Cardiac septum (tissue), 1 donor: Measurements from ENCODE around the gene SYDE1. TPM values are rescaled to one million over a fixed set of nuclear protein-coding genes. Genes with fewer than 3 reads are reported as not detected.

Source experiments
- DNase-seq: peaks from one replicate; pipeline ENCODE4 v3.0.0-alpha.2; 2020; ENCODE audit warnings: low spot score
- intact Hi-C: fragments of 100-400 bp; cut with DNase I; formaldehyde crosslinking; loops from one replicate; pipeline ENCODE4 v1.14.0; 2022
- total RNA-seq: library from RNA; stranded (reverse); fragmentation: NEBNext Ultra II Directional; extraction: Animal tissue kit (Norgen Biotek cat#: 25700); gene quantifications from one replicate; pipeline ENCODE4 v1.2.1, GENCODE V29; 2021
- donor health status: DM: no; HTN: no; CAD: no.

The SYDE1 gene
- total RNA-seq, 1 donor from 2014 or later, result 16.4 TPM

DNA sequence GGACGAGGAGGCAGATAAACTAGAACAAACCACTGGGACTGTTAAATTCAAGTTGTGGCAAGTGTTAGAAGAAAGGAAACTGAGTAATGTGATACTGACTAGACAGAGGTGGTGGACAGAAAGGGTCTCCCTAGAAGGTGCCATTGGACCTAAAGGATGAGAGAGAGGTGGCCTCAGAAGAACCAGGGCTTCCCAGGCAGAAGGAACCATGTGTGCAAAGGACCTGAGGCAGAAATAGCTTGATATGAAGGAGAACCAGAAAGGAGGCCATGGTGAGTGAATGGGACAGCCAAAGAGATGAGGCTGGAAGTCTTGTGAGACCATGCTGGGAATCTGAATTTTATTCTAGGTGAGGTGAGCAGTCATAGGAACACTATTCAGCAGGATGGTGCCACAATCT lies 2.8 kb upstream of the SYDE1 start:
- intact Hi-C loops, result no loop called here
- DNase-seq, result no peak

- intact Hi-C loops, result no loop called here
- no peak for DNase-seq
These were observed 2.2 kb upstream of the SYDE1 start for GRCh38 chr19:15105044-15105443.

DNA sequence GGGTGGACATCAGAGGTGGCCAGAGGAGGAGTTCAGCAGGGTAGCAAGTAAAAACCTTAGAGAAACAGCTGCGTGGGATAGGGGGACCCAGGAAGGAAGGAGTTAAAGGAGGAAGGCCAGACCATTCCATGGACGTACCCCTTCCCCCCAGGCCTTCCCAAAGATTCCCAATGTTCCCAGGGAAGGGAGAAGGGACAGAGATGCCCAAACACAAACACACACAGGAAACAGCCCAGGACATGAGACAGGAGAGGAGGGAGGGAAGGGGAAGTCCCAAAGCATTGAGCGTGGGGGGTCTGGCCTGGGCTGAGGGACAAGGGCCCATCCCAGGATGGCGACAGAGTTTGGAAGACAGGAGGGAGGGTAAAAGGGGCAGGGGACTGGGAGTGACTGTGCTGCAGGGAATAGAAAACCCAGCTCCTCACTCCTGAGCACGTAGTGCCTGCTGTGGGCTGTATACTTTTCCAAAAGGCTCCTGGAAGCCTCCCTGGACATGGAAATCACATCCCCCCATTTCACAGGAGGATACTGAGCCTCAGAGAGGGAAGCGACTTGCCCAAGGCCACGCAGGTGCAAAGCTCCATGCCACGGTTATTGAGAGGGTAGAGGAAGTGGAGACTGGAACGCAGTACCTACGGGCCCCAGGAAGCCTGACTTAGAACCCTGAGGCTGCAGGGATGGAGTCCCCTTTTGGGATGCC lies 1.1 kb downstream of the SYDE1 start:
- DNase-seq, result no peak
- intact Hi-C loops, result no loop called here

DNA sequence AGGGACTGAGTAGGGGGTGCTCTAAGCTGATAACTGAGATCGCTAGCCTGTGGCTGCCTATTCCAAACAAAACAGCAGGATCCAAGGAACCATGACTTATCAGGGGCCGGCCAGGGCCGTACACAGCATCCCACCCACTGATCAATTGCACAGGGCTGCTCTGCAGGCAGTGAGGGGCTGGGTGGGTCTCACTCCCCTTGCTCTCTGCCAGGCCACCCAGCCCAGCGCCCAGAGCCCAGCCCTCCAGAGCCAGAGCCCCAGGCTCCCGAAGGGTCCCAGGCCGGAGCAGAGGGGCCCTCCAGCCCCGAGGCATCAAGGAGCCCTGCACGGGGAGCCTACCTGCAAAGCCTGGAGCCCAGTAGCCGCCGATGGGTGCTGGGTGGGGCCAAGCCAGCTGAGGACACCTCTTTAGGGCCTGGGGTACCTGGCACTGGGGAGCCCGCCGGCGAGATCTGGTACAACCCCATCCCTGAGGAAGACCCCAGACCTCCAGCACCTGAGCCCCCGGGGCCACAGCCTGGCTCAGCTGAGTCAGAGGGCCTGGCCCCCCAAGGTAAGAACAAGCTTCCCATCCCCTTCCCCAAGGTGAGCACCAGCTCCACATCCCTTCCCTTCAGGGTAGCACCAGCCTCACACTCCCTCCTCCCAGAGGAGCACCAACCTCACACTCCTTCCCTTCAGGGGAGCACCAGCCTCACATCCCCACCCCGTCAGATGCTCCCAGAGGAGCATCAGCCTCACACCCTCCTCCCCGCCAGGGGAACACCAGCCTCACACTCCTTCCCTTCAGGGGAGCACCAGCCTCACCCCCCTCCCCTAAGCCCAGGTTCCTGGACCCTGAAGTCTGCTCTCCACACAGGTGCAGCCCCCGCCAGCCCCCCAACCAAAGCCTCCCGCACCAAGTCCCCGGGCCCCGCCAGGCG lies 1.9 kb downstream of the SYDE1 start:
- intact Hi-C loops, result no loop called here
- DNase-seq, result no peak

DNA sequence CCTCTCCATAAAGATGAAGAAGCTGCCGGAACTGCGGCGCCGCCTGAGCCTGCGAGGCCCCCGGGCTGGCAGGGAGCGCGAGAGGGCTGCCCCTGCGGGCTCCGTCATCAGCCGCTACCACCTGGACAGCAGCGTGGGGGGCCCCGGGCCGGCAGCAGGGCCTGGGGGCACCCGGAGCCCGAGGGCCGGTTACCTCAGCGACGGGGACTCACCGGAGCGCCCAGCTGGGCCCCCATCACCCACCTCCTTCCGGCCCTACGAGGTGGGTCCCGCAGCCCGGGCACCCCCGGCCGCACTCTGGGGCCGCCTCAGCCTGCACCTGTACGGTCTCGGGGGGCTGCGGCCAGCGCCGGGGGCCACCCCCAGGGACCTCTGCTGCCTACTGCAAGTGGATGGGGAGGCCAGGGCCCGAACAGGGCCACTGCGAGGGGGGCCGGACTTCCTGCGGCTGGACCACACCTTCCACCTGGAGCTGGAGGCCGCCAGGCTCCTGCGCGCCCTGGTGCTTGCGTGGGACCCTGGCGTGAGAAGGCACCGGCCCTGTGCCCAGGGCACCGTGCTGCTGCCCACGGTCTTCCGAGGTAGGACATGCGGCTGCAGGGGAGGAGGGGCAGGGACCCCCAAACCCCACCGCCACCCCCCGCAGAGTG lies 2.7 kb downstream of the SYDE1 start:
- DNase-seq, result no peak
- intact Hi-C loops, result no loop called here

GRCh38 chr19:15110418-15110815 lies 3.2 kb downstream of the SYDE1 start:
- DNase-seq, result no peak
- intact Hi-C loops, result no loop called here

- no peak for DNase-seq
- intact Hi-C loops, result no loop called here
These were observed 4.6 kb downstream of the SYDE1 start for GRCh38 chr19:15111758-15112157.

DNA sequence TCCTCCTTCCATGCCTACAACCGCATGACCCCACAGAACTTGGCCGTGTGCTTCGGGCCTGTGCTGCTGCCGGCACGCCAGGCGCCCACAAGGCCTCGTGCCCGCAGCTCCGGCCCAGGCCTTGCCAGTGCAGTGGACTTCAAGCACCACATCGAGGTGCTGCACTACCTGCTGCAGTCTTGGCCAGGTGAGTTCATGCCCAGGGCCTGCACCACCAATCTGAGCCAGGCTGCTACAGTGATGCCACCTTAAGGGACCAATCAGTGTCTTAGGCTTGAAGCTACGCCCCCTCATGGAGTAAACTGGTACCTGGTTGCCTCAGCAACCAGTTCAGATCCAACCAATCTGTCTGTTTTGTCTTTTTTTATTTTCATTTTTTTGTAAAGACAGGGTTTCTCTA lies 5.2 kb downstream of the SYDE1 start:
- intact Hi-C loops, result no loop called here
- DNase-seq, result no peak

DNA sequence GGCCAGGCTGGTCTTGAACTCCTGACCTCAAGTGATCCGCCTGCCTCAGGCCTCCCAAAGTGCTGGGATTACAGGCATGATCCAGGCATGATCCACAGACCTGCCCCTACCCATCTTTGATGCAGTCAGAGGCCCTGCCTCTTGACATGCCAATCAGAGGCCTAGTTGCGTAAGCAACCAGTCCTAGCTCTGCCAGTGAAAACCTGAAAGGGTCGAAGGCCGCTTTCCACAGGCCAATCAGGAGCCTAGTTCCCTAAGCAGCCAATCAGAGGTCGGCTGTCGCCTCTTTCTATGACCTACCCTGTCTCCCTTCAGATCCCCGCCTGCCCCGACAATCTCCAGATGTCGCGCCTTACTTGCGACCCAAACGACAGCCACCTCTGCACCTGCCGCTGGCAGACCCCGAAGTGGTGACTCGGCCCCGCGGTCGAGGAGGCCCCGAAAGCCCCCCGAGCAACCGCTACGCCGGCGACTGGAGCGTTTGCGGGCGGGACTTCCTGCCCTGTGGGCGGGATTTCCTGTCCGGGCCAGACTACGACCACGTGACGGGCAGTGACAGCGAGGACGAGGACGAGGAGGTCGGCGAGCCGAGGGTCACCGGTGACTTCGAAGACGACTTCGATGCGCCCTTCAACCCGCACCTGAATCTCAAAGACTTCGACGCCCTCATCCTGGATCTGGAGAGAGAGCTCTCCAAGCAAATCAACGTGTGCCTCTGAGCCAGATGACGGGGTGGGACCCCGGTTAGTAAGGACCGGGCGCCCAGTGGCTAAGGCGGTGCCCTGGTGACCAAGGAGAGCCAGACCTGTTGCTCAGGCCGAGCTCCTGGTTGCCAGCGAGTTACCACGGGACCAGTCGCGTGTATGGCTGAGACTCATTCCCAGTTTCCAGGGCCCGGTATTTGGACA lies 6.3 kb downstream of the SYDE1 start:
- DNase-seq, result no peak
- intact Hi-C loops, result no loop called here

- no peak for DNase-seq
- intact Hi-C loops, result no loop called here
These were observed 6.9 kb downstream of the SYDE1 start for GRCh38 chr19:15114153-15114540.

DNA sequence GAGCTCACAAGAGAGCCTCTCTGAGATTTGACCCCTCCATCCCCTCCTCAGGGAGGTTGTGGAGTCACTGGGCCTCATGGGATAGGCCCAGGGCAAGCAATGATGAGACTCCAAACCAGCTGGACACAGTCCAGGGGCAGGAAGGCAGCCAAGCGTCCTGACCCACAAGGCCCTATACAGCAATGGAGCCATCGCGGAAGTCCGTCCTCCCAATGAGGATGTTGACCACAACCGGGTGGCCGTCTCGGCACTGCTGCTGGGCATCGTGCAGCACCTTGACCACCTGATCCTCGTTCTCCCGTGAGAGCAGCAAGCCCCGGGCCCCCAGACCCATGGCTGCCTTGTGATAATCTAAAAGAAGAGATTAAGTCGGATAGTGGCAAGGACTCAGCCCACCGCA lies 7.9 kb downstream of the SYDE1 start:
- DNase-seq, result peak; percentile 85
- intact Hi-C loops, result loop anchor here (5.0 kb wide), 1 partner anchor 137 kb away; no protein-coding TSS in a partner anchor

DNA sequence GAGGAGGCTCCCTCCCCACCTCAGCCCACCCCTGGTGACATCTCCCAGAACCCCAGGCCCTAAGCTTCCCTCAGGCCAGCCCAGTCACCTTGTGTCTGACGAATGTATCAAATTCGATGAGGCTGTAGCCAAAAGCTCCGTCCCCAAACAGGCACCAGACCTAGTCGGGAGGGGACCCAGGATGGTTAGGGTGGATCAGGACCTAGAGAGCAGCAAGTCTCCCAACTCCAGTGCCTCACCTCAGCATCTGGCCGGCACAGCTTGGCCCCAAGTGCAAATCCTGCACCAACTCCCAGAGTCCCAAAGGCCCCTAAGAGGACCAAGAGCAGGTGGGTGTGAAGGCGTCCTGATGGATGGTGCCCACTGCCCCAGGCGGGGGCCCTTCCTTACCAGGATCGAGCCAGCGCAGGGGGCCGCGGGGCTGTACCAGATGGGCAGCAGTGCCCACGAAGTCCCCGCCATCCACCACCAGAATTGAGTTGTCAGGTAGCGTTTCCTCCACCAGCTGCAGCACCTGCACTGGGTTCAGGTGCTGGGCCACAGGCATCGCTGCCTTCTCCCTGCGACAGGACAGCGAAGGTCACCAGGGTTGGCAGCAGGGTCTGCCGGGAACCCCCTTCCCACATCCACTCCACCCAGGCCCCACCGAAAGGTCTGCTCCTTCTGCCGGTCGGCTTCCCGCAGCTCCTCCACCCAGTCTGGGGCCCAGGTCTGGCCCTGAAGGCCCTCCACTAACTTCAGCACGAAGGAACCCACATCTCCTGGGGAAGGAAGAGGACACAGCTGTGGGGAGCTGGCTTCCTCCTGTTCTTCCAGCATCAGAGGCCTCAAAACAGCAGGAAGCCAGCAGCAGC lies 8.8 kb downstream of the SYDE1 start:
- intact Hi-C loops, result loop anchor here (5.0 kb wide), 1 partner anchor 136 kb away; no protein-coding TSS in a partner anchor
- no peak for DNase-seq

GRCh38 chr19:15116856-15117255 lies 9.7 kb downstream of the SYDE1 start:
- intact Hi-C loops, result loop anchor here (5.0 kb wide), 1 partner anchor 135 kb away; no protein-coding TSS in a partner anchor
- DNase-seq, result no peak

DNA sequence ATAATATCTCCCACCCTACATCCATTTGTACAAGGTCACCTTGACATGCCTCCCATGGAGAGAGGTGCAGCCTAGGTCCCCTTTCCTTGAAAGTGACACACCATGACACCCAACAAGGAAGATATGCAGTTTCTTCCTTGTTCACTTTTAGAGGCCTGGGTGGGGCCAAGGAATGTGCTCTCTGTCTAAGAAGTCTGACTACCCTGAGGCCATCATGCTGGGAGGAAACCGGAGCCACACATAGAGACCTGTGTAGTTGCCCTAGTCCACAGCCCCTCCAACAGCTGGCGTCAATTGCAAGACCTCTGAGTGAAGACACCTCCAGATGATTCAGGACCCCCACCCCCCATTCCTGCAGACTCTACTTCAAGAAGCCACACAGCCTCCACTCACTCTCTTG lies 11.0 kb downstream of the SYDE1 start:
- intact Hi-C loops, result loop anchor here (5.0 kb wide), 1 partner anchor 134 kb away; no protein-coding TSS in a partner anchor

GRCh38 chr19:15118789-15119494 lies 11.7 kb downstream of the SYDE1 start:
- no peak for DNase-seq
- intact Hi-C loops, result loop anchor here (5.0 kb wide), 1 partner anchor 133 kb away; no protein-coding TSS in a partner anchor

More for the DNA sequence above, 11.0 kb downstream of the SYDE1 start:
- no peak for DNase-seq

- no peak for DNase-seq
- intact Hi-C loops, result no loop called here
These were observed 13.2 kb downstream of the SYDE1 start for GRCh38 chr19:15120135-15121026.
